Activated T-helper 17 cell treated with anti-CD3 and anti-CD28 coated beads, Interleukin-2, amount 50 U/mL, for 72 hours (primary cell): Measurements from ENCODE around the gene FAM20B. TPM values are rescaled to one million over a fixed set of nuclear protein-coding genes. Genes with fewer than 3 reads are reported as not detected.
A peak's percentile ranks its signal among the peaks of the same experiment; 100 is the strongest.

Source experiments
- ATAC-seq: fragments of 150-1000 bp; cut with Tn5 transposase; replicated peaks from 2 replicates; pipeline ENCODE4 v1.10.0; 2021; ENCODE audit warnings: mild to moderate bottlenecking, moderate library complexity
- H3K27ac Mint-ChIP-seq: one replicate; pipeline ENCODE4 v1.8.0; 2022; ENCODE audit warnings: mixed read lengths
- H3K27me3 Mint-ChIP-seq: one replicate; pipeline ENCODE4 v1.8.0; 2022; ENCODE audit warnings: mixed read lengths
- H3K36me3 Mint-ChIP-seq: one replicate; pipeline ENCODE4 v1.8.0; 2022; ENCODE audit warnings: low read depth, mild to moderate bottlenecking, mixed read lengths
- H3K4me1 Mint-ChIP-seq: one replicate; pipeline ENCODE4 v1.8.0; 2022; ENCODE audit warnings: mixed read lengths
- H3K4me3 Mint-ChIP-seq: one replicate; pipeline ENCODE4 v1.8.0; 2022; ENCODE audit warnings: mild to moderate bottlenecking, mixed read lengths
- H3K9me3 Mint-ChIP-seq: one replicate; pipeline ENCODE4 v1.8.0; 2022; ENCODE audit warnings: mixed read lengths
- total RNA-seq, 2 donors: library from RNA; stranded (reverse); gene quantifications; one replicate each; pipeline ENCODE4 v1.2.3, GENCODE V29; 2022

FAM20B gene
- total RNA-seq, 2 donors from 2014 or later: 26.7 to 30.9 TPM

DNA sequence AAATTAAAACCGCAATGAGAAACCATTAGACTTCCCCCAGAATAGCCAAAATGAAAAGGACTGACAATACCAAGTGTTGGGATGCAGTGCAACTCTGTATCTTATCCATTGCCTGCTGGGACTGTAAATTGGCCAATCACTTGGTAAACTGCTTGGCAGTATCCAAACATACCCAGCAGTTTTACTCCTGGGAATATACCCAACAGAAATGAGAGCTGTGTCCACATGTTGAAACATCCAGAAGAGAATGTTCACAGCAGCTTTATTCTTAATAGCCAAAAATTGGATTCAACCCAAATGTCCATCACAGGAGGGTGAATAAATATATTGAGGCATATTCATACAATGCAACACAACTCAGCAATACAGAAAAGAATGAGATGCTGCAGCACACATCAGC is 13.7 kb upstream of the FAM20B start:
- H3K4me3 Mint-ChIP-seq: no peak overlapping the region
- no peaks in the 10 kb centered on the region for H3K4me1 Mint-ChIP-seq
- H3K9me3 Mint-ChIP-seq: no peaks in the 10 kb centered on the region
- no peaks in the 10 kb centered on the region for H3K27me3 Mint-ChIP-seq
- no peak overlapping the region for H3K27ac Mint-ChIP-seq
- no peak for ATAC-seq
- no peaks in the 10 kb centered on the region for H3K36me3 Mint-ChIP-seq

DNA sequence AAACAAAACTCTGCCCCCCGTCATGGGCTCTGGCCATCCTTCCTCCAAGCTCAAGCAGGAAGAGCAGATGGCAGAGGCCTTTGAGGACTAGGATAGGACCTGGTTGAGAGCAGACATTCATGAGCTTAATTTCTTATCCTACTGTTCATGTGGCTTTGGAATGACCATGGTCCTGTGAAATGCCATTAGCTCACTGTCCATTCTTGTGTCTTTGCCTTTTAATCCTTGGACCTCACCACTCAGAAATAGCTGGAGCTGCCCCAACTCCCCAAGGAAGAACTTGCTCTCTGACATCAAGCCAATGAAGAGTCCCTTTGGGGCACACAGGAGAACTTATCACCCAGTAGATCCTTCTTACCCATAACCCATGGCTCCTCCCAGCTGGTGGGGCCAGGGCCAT is 11.6 kb upstream of the FAM20B start:
- no peaks in the 10 kb centered on the region for H3K36me3 Mint-ChIP-seq
- H3K27ac Mint-ChIP-seq: no peak overlapping the region
- no peak for ATAC-seq
- no peaks in the 10 kb centered on the region for H3K27me3 Mint-ChIP-seq
- H3K9me3 Mint-ChIP-seq: no peaks in the 10 kb centered on the region
- no peak overlapping the region for H3K4me3 Mint-ChIP-seq
- H3K4me1 Mint-ChIP-seq: no peaks in the 10 kb centered on the region

DNA sequence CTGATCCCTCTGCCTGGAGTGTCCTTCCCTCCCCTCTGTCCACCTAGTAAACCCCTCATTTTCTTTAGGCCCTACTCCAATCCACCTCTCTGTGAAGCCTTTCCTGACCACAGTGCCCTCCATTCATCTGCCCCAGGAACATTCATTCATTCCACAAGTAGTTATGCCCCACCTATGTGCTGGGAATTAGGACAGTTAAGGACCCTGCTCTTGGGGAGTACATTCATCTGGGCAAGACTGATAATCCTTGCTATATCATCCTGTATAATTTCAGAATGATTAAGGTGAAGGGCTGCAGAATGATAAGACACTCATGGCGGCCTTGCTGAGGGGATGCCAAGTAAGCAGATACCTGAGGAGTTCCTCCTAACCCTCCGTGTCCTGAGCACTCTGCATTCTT is 10.3 kb upstream of the FAM20B start:
- Mint-ChIP-seq H3K4me3 (no peak overlapping the region), H3K27ac (no peak overlapping the region), H3K36me3 (no peaks in the 10 kb centered on the region)

DNA sequence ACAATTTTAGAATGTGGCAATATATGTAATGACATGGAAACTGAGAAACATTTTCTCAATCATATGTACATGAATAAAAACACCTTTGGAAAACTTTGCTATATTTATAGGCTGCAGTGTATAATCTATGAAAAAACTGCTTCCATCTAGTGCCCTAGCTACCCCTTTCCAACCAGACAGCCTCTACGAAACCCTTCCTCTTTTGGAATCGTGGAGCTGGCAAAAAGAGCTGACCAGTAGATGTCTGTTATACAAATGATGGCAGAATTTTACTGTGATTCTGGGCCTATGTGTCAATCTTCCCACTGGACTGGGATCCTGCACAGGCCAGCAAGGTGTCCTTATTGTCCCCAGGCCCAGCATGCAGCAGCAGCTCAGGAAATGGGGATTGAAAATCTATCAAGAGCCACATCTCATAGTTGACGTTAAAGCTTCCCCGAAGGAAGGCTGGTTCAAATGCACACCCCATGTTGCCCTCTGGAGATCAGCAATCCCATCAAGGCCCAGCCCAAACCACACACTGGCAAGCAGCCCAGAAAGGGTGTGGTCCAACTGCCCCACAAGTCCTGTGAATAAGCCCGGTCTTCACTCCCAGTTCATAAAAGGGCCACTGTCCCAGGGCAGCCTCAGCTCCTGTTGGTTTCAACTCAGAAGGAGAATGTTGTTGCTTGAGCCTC is 8.8 kb upstream of the FAM20B start:
- Mint-ChIP-seq H3K27ac (no peak overlapping the region), H3K9me3 (no peaks in the 10 kb centered on the region), H3K36me3 (no peaks in the 10 kb centered on the region), H3K4me1 (no peaks in the 10 kb centered on the region), H3K4me3 (no peak overlapping the region), H3K27me3 (no peaks in the 10 kb centered on the region)
- ATAC-seq: no peak

More for the DNA sequence above, 10.3 kb upstream of the FAM20B start:
- no peaks in the 10 kb centered on the region for H3K4me1 Mint-ChIP-seq
- H3K27me3 Mint-ChIP-seq: no peaks in the 10 kb centered on the region
- no peaks in the 10 kb centered on the region for H3K9me3 Mint-ChIP-seq
- ATAC-seq: no peak

DNA sequence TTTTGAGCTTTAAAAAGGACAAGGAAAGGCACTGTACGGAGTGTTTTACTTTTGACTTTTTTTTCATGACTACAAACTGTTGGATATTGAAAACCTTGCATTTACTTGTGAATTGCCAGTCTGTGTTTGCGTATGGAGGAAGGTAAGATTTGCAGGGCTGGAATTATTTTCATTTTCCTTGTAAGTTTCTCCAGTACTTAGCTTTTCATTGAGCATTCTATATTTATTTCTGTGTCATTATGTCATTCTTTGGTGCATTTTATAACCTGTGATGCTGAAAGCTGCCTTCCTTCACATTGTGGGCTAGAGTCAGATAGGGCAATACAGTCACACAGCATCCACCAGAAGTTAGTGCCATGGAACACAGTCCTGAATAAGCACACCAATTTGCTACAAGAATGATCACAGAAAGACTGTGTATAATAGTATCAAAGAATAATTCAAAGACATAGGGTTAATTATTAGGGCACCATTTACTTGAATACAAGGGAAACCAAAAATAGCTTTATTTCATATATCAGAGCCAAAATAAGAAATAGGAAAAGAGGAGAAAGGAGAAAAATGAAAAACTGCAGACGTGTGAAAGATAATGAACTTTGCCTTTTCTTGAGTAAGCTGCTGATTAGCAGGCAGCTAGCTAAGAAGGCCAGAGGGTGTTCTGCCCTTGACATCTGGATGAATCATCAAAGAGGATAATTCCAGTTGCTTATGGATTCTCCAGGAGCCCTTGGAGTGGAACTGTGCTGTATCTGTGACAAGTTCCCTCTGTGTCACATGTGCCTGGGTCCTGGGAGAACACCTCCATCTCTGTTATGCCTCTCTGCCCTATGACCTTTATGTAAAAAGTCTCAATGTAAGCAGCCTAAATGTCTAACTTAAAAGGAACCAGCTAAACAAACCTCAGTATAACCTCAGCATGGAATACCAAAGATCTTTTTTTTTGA is 8.0 kb upstream of the FAM20B start:
- no peaks in the 10 kb centered on the region for H3K9me3 Mint-ChIP-seq
- no peaks in the 10 kb centered on the region for H3K27me3 Mint-ChIP-seq
- ATAC-seq: no peak
- H3K4me3 Mint-ChIP-seq: no peak overlapping the region
- no peaks in the 10 kb centered on the region for H3K4me1 Mint-ChIP-seq
- no peak overlapping the region for H3K27ac Mint-ChIP-seq
- no peaks in the 10 kb centered on the region for H3K36me3 Mint-ChIP-seq

DNA sequence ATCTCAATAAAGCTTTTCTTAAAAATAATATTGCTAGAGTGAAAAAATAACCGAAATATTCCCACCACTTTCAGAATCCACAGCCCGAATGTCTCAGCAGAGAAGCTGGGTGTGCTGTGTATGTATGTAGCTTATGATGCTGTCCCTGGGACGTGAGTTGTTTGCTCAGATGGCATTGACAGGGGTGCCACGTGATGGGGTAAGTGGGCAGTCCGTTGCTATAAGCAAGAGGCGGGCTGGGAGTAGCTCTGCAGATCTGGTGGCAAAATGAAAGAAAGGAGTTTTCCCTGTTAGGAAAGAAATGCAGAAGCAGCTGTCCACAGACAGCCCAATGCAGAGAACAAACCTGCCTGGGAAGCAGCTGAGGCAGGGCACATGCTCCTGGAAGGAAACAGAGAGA is 3.8 kb upstream of the FAM20B start:
- H3K4me3 Mint-ChIP-seq: no peak overlapping the region
- H3K27ac Mint-ChIP-seq: no peak overlapping the region

DNA sequence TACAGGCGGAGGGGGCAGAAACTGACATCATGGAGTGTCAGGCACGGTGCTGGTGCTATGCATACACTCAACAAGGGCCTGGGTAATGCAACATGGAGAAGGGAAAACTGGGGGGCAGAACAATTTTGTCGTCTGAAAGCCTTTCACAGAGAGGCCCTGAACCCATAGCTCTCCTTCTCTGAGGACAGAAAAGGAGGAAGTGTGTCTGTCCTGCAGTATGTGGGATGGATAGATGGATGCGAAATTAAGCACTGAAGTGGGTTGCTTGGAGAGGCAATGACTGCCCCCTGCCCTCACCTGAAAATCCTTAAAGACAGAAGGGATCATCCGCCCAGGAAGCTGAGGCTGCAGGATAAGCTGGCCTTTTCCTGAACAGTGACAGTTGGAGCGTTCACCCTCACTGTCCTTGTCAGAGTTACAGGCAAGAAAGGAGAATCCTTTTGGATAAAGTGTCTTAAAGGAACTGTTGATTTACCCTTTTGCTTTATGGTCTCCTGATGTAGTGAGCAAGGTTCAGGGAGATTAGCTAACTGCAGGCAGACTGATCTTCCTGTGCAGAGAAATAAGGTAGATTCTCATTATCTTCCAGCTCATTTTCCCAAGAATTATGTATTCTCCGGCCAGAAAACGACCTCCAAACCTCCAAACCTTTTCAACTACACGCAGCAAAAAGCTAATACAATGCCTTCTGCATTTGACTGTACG is 1.6 kb upstream of the FAM20B start:
- no peak overlapping the region for H3K4me3 Mint-ChIP-seq
- ATAC-seq: no peak
- no peaks in the 10 kb centered on the region for H3K27me3 Mint-ChIP-seq
- H3K4me1 Mint-ChIP-seq: peaks cover 11% of the 10 kb centered on the region
- no peaks in the 10 kb centered on the region for H3K36me3 Mint-ChIP-seq
- no peaks in the 10 kb centered on the region for H3K9me3 Mint-ChIP-seq
- no peak overlapping the region for H3K27ac Mint-ChIP-seq

More for the DNA sequence above, 3.8 kb upstream of the FAM20B start:
- H3K36me3 Mint-ChIP-seq: no peaks in the 10 kb centered on the region
- H3K27me3 Mint-ChIP-seq: no peaks in the 10 kb centered on the region
- ATAC-seq: no peak
- H3K9me3 Mint-ChIP-seq: no peaks in the 10 kb centered on the region
- H3K4me1 Mint-ChIP-seq: peaks cover 9% of the 10 kb centered on the region

DNA sequence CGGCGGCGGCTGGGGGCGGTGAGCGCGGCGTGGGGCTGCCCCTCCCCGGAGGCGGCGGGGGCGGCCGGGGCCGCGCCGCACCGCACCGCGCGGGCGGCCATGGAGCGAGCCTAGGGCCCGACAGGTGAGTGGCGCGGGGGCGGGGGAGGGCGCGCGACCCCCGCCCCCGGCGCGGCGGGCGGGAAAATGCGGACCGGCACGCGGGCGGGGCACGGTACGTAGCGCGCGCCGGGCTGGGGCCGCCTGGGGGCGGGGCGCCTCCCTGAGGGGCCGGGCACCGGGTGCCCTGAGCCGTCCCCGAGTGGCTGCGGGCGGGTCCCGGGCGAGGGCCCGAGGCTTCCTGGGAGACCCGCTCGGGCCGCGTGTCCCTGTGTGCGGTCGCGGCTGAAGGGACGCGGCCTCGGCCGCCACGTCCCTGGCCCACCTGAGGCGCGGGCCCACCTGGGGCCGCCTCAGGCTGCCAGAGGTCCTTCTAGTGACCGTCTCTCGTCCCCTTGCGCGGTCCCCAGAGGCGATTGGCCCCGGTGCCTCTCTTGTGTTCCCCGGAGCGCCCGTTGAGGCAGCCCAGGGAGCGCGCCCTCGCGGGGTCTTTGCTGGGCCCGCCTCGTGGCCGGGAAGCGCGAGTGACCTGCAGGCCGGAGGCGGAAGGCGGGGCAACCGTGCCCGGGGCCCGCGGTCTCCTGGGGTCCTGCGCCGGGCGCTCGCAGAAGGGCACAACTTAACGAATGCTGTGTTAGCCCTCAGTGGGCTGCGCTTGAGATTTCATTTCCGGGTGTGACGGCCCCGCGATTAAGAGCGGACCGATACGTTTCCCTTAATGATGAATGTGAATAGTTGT is 500 bp downstream of the FAM20B start:
- ATAC-seq: peak; percentile 87
- Mint-ChIP-seq H3K4me3 (peak overlapping the region; percentile 91), H3K9me3 (no peaks in the 10 kb centered on the region), H3K27me3 (no peaks in the 10 kb centered on the region), H3K27ac (peak overlapping the region; percentile 89), H3K36me3 (no peaks in the 10 kb centered on the region), H3K4me1 (peaks cover 30% of the 10 kb centered on the region)

DNA sequence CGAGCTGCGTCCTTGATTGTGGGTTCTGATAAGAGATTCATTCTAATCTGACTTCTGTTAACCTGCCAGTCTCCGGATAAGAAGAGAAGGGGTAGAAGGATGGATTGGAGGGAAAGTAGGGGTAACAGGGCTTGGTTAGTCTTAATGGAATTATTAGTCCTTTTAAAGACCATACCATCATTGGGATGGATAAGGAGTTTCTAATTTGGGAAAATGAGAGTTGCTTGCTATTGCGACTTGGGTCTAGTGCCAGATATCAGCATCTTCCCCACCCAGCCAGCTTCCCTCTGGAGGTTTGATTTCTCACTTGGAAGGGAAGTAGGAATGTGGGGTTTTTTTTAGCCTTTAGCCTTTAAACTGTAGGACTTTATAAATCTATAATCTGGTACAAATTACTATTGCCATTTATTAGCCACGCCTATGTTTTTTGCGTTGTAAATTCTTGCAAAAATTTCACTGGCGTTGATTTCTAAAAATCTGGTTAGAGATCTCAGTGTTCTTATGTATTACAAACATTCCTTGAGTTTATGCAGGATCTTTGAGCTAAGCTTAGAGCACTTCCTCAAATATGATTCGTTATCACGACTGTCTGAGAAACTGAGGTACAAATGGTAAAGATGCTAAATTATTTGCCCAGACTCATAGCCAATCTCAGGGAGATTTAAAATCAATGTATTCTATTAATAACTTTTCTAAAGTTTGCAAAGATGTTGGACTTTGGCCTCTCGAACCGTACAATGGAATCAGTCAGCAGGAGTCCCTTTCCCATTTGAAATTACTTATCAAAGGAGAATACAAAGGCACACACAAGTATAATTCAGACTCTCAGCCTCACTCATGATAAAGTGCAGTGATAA is 1.3 kb downstream of the FAM20B start:
- Mint-ChIP-seq H3K27ac (peak overlapping the region; percentile 89), H3K27me3 (no peaks in the 10 kb centered on the region), H3K36me3 (no peaks in the 10 kb centered on the region), H3K9me3 (no peaks in the 10 kb centered on the region), H3K4me3 (peak overlapping the region; percentile 91), H3K4me1 (peaks cover 36% of the 10 kb centered on the region)
- ATAC-seq: no peak

DNA sequence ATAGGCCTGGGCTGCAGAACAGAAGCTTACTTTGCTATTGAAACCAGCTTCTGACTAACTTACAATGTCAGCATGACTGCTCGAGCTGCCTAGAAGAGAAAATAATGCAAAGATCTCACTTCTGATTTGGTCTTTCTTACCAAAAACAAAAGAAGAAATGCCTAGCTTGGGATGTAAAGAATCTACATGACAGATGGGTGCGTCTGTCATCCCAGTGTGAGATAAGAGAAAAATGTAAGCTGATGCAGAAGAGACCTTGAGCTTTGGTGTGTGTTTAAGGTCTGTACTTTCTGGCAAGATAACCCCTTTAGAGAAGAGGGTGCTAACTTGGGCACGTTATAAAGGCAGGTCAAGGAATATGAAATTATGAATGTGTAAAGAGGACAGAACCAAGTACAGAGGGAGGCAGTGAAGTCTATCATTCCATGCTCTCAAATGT is 3.6 kb downstream of the FAM20B start:
- no peak overlapping the region for H3K27ac Mint-ChIP-seq
- no peak for ATAC-seq
- H3K9me3 Mint-ChIP-seq: no peaks in the 10 kb centered on the region
- H3K27me3 Mint-ChIP-seq: no peaks in the 10 kb centered on the region
- H3K4me1 Mint-ChIP-seq: peaks cover 42% of the 10 kb centered on the region
- no peaks in the 10 kb centered on the region for H3K36me3 Mint-ChIP-seq
- peak overlapping the region; percentile 30 for H3K4me3 Mint-ChIP-seq

DNA sequence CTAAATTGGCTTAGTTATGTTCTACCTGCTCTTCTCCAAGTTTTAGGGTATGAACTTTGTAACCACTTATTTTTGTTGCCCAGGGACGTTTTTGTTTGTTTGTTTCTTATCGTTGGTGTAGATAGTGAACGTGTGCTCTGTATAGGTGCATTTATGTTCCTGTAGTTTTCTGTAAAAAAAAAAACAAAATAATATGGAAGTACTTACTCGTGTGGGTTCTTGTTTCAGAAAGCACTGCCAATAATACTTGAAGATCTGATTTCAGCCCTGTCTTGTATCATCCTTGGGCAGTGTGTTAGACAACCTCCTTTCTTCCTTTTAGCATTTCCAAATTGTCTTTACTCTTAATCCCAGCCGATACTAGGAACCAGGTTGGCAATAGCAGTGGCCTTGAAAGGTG is 4.4 kb downstream of the FAM20B start:
- H3K9me3 Mint-ChIP-seq: no peaks in the 10 kb centered on the region
- ATAC-seq: no peak
- peak overlapping the region; percentile 63 for H3K4me3 Mint-ChIP-seq

DNA sequence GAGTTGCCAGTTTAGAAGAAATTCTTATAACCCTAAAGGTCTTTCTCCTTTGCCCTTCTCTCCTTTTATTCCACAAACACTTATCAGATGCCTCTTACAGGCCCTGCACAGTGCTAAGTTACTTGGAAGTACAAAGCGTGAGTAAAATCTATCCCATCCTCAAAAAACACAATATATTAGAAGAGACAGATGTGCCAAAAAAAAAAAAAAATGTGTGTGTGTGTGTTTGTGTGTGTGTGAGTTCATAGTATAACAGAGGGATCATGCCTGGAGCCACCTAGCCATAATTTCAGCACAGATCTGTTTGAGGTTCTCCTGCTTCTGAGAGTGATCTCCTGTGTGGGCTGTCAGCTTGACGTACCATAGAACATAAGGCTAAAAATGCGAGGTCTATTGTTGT is 5.0 kb downstream of the FAM20B start:
- no peaks in the 10 kb centered on the region for H3K9me3 Mint-ChIP-seq
- H3K27ac Mint-ChIP-seq: no peak overlapping the region
- no peaks in the 10 kb centered on the region for H3K27me3 Mint-ChIP-seq
- H3K36me3 Mint-ChIP-seq: no peaks in the 10 kb centered on the region
- peaks cover 51% of the 10 kb centered on the region for H3K4me1 Mint-ChIP-seq
- no peak for ATAC-seq
- peak overlapping the region; percentile 63 for H3K4me3 Mint-ChIP-seq

More for the DNA sequence above, 4.4 kb downstream of the FAM20B start:
- no peaks in the 10 kb centered on the region for H3K36me3 Mint-ChIP-seq
- H3K27ac Mint-ChIP-seq: no peak overlapping the region
- H3K4me1 Mint-ChIP-seq: peaks cover 49% of the 10 kb centered on the region
- H3K27me3 Mint-ChIP-seq: no peaks in the 10 kb centered on the region

DNA sequence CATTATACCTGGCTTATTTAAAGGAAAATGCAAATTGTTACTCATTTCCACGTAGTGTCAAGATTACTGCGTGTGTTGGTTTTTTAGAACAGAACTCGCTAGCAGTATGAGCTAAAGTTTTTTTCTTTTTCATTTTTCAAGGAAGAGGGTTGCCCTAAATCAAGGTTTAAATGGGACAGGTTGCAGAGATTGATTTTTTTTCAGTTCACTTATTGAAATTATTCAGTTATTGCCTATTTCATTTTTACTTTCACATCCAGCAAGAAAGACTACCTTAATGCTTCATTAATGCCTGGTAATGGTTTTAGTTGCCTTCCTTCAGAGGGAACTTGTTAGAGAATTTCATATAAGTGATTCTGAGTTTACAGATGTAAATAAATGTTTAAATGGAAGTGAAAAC is 5.6 kb downstream of the FAM20B start:
- H3K4me3 Mint-ChIP-seq: peak overlapping the region; percentile 63

More for the DNA sequence above, 5.6 kb downstream of the FAM20B start:
- Mint-ChIP-seq H3K27me3 (no peaks in the 10 kb centered on the region), H3K36me3 (no peaks in the 10 kb centered on the region), H3K9me3 (no peaks in the 10 kb centered on the region), H3K27ac (no peak overlapping the region), H3K4me1 (peaks cover 54% of the 10 kb centered on the region)
- ATAC-seq: no peak
